Activated effector memory CD4-positive, alpha-beta T cell treated with anti-CD3 and anti-CD28 coated beads, Interleukin-2, amount 50 U/mL, for 16 hours (primary cell): ENCODE measurements around the gene THSD4.

Experiments used
- DNase-seq: peaks from one replicate; pipeline ENCODE4 v3.0.0-alpha.2; 2020

Gene THSD4

GRCh38 chr15:71611553-71612396, 496.5 kb downstream of the THSD4 start:
- no peak for DNase-seq

- DNase-seq: no peak
These were observed 497.1 kb downstream of the THSD4 start for GRCh38 chr15:71612397-71612722.

- DNase-seq: no peak
These were observed 497.6 kb downstream of the THSD4 start for GRCh38 chr15:71612869-71613268.

- DNase-seq: no peak
These were observed 507.8 kb downstream of the THSD4 start for GRCh38 chr15:71623111-71623510.

GRCh38 chr15:71626596-71627088, 511.4 kb downstream of the THSD4 start:
- no peak for DNase-seq

GRCh38 chr15:71627188-71627587, 511.9 kb downstream of the THSD4 start:
- DNase-seq: no peak

GRCh38 chr15:71627604-71628003, 512.3 kb downstream of the THSD4 start:
- no peak for DNase-seq

GRCh38 chr15:71628988-71629770, 513.9 kb downstream of the THSD4 start:
- DNase-seq: no peak

GRCh38 chr15:71629781-71630474, 514.7 kb downstream of the THSD4 start:
- DNase-seq: no peak

GRCh38 chr15:71630475-71630809, 515.2 kb downstream of the THSD4 start:
- no peak for DNase-seq

GRCh38 chr15:71632576-71633195, 517.4 kb downstream of the THSD4 start:
- DNase-seq: no peak

- DNase-seq: no peak
These were observed 519.7 kb downstream of the THSD4 start for GRCh38 chr15:71634820-71635560.

GRCh38 chr15:71635735-71636134, 520.5 kb downstream of the THSD4 start:
- no peak for DNase-seq

GRCh38 chr15:71638876-71639275, 523.6 kb downstream of the THSD4 start:
- no peak for DNase-seq

- no peak for DNase-seq
These were observed 524.2 kb downstream of the THSD4 start for GRCh38 chr15:71639471-71639870.

- no peak for DNase-seq
These were observed 528.6 kb downstream of the THSD4 start for GRCh38 chr15:71643918-71644317.

GRCh38 chr15:71646767-71647486, 531.7 kb downstream of the THSD4 start:
- DNase-seq: no peak

- DNase-seq: no peak
These were observed 532.2 kb downstream of the THSD4 start for GRCh38 chr15:71647487-71647808.

- DNase-seq: no peak
These were observed 532.8 kb downstream of the THSD4 start for GRCh38 chr15:71648095-71648494.

- DNase-seq: no peak
These were observed 534.6 kb downstream of the THSD4 start for GRCh38 chr15:71649894-71650293.

GRCh38 chr15:71650603-71651002, 535.3 kb downstream of the THSD4 start:
- DNase-seq: no peak

GRCh38 chr15:71651750-71652186, 536.5 kb downstream of the THSD4 start:
- no peak for DNase-seq
